Lung (tissue), 12 donors: ENCODE results near the gene SMAD6. TPM values are rescaled to one million over a fixed set of nuclear protein-coding genes. Genes with fewer than 3 reads are reported as not detected.

Experiments
- ATAC-seq: fragments of 200-7000 bp; cut with Tn5 transposase; one replicate; pipeline ENCODE4 v1.9.1; 2020; ENCODE audit warnings: moderate number of reproducible peaks; ENCODE audit not compliant: insufficient read depth, low FRiP score
- DNase-seq, 3 donors: peaks; one replicate each; pipeline ENCODE4 v3.0.0-alpha.2; 2013 to 2017
- H3K27ac ChIP-seq, 2 donors: one replicate each; pipeline ENCODE4 v1.5.1; 2013; ENCODE audit warnings: mild to moderate bottlenecking in 2 of 2, moderate library complexity in 2 of 2, control low read depth in 1 of 2, inconsistent platforms in 1 of 2, low read depth in 1 of 2, low read length in 1 of 2
- H3K27me3 ChIP-seq, 3 donors: one replicate each; pipeline ENCODE4 v1.5.1; 2013; ENCODE audit warnings: low read length in 2 of 3; ENCODE audit not compliant: control insufficient read depth in 3 of 3, insufficient read depth in 3 of 3
- H3K36me3 ChIP-seq, 4 donors: one replicate each; pipeline ENCODE4 v1.5.1; 2013; ENCODE audit warnings: low read length in 4 of 4, mild to moderate bottlenecking in 1 of 4, moderate library complexity in 1 of 4; ENCODE audit not compliant: control insufficient read depth in 4 of 4, insufficient read depth in 4 of 4
- H3K4me1 ChIP-seq, 5 donors: one replicate each; pipeline ENCODE4 v1.5.1; 2013; ENCODE audit warnings: low read length in 5 of 5, mild to moderate bottlenecking in 2 of 5, moderate library complexity in 1 of 5; ENCODE audit not compliant: control insufficient read depth in 5 of 5, insufficient read depth in 5 of 5
- H3K4me3 ChIP-seq: one replicate; pipeline ENCODE4 v1.5.1; 2013; ENCODE audit warnings: mild to moderate bottlenecking, control low read depth, moderate library complexity
- H3K9ac ChIP-seq, 2 donors: one replicate each; pipeline ENCODE4 v1.5.1; 2013; ENCODE audit warnings: low read length in 2 of 2, control low read depth in 1 of 2; ENCODE audit not compliant: insufficient read depth in 1 of 2
- H3K9me3 ChIP-seq, 4 donors: one replicate each; pipeline ENCODE4 v1.5.1; 2013; ENCODE audit warnings: low read length in 3 of 4, mild to moderate bottlenecking in 1 of 4, moderate library complexity in 1 of 4; ENCODE audit not compliant: control insufficient read depth in 4 of 4, insufficient read depth in 3 of 4
- CTCF ChIP-seq: IDR thresholded peaks from 2 replicates; pipeline ENCODE4 v1.5.1; 2012; ENCODE audit warnings: mild to moderate bottlenecking; ENCODE audit errors: control extremely low read depth, extremely low read depth
- WGBS, 2 donors: extraction: QIAGEN DNeasy Blood & Tissue Kit; methylation state at CpG; one replicate each; pipeline ENCODE4 v1.1.7; 2013; 5-methylcytosine and 5-hydroxymethylcytosine counted together
- polyA plus RNA-seq, 2 donors: library from polyadenylated mRNA; stranded (reverse); fragments of 200-250 nt; gene quantifications; one replicate each; pipeline ENCODE4 v1.2.1, GENCODE V29; 2013
- total RNA-seq, 2 donors: library from RNA; depleted of rRNA in 1 of 2; stranded (reverse); fragments of >200 nt in 1 of 2; gene quantifications; one replicate each; pipeline ENCODE4 v1.2.1, GENCODE V29; 2014 to 2021
- donor health status: control.
- donor health status: control.
- donor health status: Bipolar disorder and iron deficiency.
- donor health status: healthy.
- donor health status: DM: yes; HTN: yes; CAD: no.

Gene SMAD6
- total and polyA plus RNA-seq, 4 donors = 24.2 to 67.9 (median 59.1) TPM

- TF ChIP-seq CTCF = no peak
- no peak for DNase-seq
- peak overlapping the region in 1 of 2 donors; percentile 34 for H3K9ac ChIP-seq
- ATAC-seq = no peak
- H3K9me3 ChIP-seq = no peaks in the 10 kb centered on the region
- peak overlapping the region in 1 of 2 donors; percentile 55 for H3K27ac ChIP-seq
- H3K4me1 ChIP-seq = peaks cover 0 to 43% (median 10%) of the 10 kb centered on the region in 5 donors
- H3K27me3 ChIP-seq = no peaks in the 10 kb centered on the region
- WGBS, 2 donors = 89 to 98% methylated on average over 2 of the region's 2 CpGs
- no peaks in the 10 kb centered on the region for H3K36me3 ChIP-seq
- no peak overlapping the region for H3K4me3 ChIP-seq
These were observed 46.0 kb upstream of the SMAD6 start for GRCh38 chr15:66655997-66656396.

- Histone ChIP-seq H3K9me3 (no peaks in the 10 kb centered on the region), H3K27ac (peak overlapping the region in 1 of 2 donors; percentile 69), H3K36me3 (no peaks in the 10 kb centered on the region), H3K27me3 (no peaks in the 10 kb centered on the region), H3K4me3 (no peak overlapping the region), H3K9ac (peak overlapping the region in 1 of 2 donors; percentile 4), H3K4me1 (peaks cover 0 to 43% (median 10%) of the 10 kb centered on the region in 5 donors)
- WGBS, 2 donors = 73 to 78% methylated on average over 9 of the region's 9 CpGs
- ATAC-seq (no peak), DNase-seq (peak; percentile 80 to 87 (median 83))
- TF ChIP-seq CTCF = no peak
These were observed 44.6 kb upstream of the SMAD6 start for GRCh38 chr15:66657185-66658020.

GRCh38 chr15:66658044-66658443 lies 44.0 kb upstream of the SMAD6 start:
- peaks cover 0 to 43% (median 10%) of the 10 kb centered on the region in 5 donors for H3K4me1 ChIP-seq
- H3K9ac ChIP-seq = peak overlapping the region in 1 of 2 donors; percentile 4
- no peaks in the 10 kb centered on the region for H3K9me3 ChIP-seq
- no peak for TF ChIP-seq CTCF
- H3K27ac ChIP-seq = peak overlapping the region in 1 of 2 donors; percentile 69
- H3K27me3 ChIP-seq = no peaks in the 10 kb centered on the region
- H3K4me3 ChIP-seq = no peak overlapping the region
- DNase-seq (peak; percentile 75 to 85 (median 84)), ATAC-seq (no peak)
- WGBS, 2 donors = 38 to 48% methylated on average over 5 of the region's 5 CpGs
- no peaks in the 10 kb centered on the region for H3K36me3 ChIP-seq
